Endothelial cell of umbilical vein (primary cell): Measurements from ENCODE around the gene CPD.
"Not testable (repeated sequence)": the region's sequence is repeated elsewhere in the genome, so short reads cannot be mapped to it uniquely, and the experiment has no call there.

Experiments
- EZH2 ChIP-seq: IDR thresholded peaks from 2 replicates; pipeline ENCODE4 v1.6.1; 2012; ENCODE audit warnings: borderline replicate concordance, low read depth, mild to moderate bottlenecking, moderate library complexity, low read length, inconsistent platforms; ENCODE audit not compliant: severe bottlenecking
- FOS ChIP-seq: IDR thresholded peaks from 2 replicates; pipeline ENCODE4 v1.6.1; 2011; ENCODE audit warnings: mild to moderate bottlenecking, low read length, moderate library complexity, borderline replicate concordance; ENCODE audit not compliant: insufficient read depth
- GATA2 ChIP-seq: IDR thresholded peaks from 2 replicates; pipeline ENCODE4 v1.7.0; 2011; ENCODE audit warnings: low read depth, mild to moderate bottlenecking, moderate library complexity, mixed read lengths, low read length; ENCODE audit not compliant: insufficient read length, insufficient read depth
- POLR2AphosphoS5 ChIP-seq: IDR thresholded peaks from 2 replicates; pipeline ENCODE4 v1.6.1; 2012; ENCODE audit warnings: low read depth, mild to moderate bottlenecking, control low read depth, low read length, moderate library complexity; ENCODE audit not compliant: insufficient read depth
- TF ChIP-seq, protein P1 (sequence below), 2 donors: IDR thresholded peaks; 1 replicate in 1 of 2; 2 replicates in 1 of 2; pipeline ENCODE4 v1.5.1; 2011; ENCODE audit warnings: low read length in 2 of 2, mild to moderate bottlenecking in 2 of 2, moderate library complexity in 2 of 2, control low read depth in 1 of 2, inconsistent platforms in 1 of 2, low read depth in 1 of 2; ENCODE audit not compliant: insufficient read depth in 1 of 2; ENCODE audit errors: extremely low read depth in 1 of 2

GRCh38 chr17:30410627-30411026 is 31.9 kb downstream of the CPD start:
- not testable (repeated sequence) for TF ChIP-seq GATA2, POLR2AphosphoS5, EZH2, FOS
- TF ChIP-seq, protein P1, sequence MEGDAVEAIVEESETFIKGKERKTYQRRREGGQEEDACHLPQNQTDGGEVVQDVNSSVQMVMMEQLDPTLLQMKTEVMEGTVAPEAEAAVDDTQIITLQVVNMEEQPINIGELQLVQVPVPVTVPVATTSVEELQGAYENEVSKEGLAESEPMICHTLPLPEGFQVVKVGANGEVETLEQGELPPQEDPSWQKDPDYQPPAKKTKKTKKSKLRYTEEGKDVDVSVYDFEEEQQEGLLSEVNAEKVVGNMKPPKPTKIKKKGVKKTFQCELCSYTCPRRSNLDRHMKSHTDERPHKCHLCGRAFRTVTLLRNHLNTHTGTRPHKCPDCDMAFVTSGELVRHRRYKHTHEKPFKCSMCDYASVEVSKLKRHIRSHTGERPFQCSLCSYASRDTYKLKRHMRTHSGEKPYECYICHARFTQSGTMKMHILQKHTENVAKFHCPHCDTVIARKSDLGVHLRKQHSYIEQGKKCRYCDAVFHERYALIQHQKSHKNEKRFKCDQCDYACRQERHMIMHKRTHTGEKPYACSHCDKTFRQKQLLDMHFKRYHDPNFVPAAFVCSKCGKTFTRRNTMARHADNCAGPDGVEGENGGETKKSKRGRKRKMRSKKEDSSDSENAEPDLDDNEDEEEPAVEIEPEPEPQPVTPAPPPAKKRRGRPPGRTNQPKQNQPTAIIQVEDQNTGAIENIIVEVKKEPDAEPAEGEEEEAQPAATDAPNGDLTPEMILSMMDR (IDR thresholded peaks at IDR 0.05; ENCODE audit: extremely low read depth in 1 of 2, insufficient read depth in 1 of 2, low read depth in 1 of 2, low read length in 2 of 2) = not testable (repeated sequence)
